ENCODE data around the gene EFHD2.
"Not testable (repeated sequence)": the region's sequence is repeated elsewhere in the genome, so short reads cannot be mapped to it uniquely, and the experiment has no call there.

EFHD2 gene

DNA sequence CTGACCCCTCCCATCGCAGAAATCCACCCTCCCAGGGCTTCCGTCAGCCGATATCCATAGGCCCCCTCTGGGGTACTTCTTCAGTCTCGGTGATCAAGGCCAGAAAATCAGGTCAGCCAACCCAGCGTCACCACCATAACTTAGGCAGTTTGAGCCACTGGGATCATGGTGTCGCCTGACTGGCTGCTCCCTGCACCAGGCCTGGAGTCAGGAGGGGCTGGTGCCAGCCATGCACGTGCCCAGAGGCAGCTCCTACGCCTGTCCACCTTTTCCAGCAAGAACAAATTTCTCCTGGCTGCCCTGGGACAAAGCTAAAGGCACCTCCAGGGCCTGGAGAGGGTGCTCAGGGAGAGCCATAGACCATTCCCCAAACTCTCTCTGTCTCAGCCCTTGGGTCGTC lies 23.8 kb downstream of the EFHD2 start:
- FAIRE-seq = no peak

DNA sequence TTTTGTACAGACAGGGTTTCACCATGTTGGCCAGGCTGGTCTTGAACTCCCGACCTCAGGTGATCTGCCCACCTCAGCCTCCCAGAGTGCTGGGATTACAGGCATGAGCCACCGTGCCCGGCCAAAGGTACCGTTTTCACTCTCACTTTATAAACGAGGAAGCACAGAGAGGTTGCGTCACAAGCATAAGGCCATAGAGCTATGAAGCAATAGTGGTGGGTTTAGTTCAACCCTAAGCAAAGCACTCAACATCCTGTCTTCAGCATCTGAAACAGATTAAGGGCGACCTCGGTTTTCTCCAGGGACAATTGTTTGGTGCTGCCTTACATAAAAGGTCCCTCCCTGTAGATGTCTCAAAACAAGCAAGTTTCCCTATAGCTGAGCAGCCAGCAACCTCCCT lies 25.1 kb downstream of the EFHD2 start:
- not testable (repeated sequence) for FAIRE-seq

DNA sequence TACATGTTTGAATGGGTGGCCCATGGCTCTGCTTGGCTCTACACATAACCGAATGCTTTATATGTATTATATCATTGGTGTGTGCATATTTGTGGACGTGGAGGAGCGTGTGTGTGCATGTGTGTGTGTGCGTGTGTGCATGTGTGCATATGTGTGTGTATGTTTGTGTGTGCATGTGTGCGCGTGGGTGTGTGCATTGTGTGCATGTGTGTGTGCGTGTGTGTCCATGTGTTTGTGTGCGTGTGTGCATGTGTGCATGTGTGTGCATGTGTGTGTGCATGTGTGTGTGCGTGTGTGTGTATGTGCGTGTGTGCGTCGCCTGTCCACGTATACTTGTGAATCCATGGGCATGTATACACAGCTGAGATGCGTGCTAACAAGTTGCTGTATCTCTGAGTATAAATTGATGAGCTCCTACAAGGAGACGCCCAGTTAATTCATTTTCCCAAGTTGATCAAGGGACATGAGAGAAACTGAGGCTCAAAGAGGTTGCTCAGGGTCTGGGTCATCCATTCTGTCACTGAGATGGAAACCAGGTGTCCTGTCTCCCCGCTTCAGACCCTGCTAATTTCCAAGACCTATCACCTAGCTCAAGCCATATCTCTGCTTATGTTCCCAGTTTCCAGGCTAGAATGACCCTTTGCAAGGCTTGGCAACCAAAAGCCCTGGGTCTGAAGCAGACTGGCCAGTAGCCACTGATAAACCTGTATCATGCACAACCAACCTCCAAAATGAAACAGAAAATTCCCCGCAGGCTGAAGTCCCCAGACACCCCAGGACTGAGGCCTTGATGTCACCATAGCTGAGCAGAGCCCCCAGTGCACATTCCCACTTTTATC lies 25.8 kb downstream of the EFHD2 start:
- FAIRE-seq = no peak

DNA sequence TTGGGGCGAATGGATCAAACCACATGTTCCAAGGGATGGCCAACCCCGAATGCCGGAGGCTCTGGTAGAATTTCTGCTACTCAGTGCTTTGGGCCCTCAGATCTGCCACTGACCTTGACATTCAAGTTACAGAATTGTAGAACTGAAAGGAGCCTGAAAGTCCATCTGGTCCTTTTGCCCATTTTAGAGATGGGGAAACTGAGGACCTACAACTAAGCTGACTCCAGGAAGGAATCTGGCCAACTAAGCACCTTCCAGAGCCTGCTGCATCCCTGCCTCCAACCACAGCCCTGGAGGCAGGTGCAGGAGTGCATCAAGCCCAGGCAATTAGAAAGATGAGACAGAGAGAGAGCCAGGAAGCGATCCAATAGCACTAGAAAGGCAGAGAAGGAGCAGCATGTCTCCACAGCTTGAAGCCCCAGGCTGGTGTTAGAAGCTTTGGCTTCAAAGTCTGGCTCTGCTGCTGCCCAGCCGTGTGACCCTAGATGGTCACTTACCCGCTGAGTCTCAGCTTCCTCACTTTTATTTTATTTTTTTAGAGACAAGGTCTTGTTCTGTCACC lies 27.3 kb downstream of the EFHD2 start:
- FAIRE-seq = no peak

DNA sequence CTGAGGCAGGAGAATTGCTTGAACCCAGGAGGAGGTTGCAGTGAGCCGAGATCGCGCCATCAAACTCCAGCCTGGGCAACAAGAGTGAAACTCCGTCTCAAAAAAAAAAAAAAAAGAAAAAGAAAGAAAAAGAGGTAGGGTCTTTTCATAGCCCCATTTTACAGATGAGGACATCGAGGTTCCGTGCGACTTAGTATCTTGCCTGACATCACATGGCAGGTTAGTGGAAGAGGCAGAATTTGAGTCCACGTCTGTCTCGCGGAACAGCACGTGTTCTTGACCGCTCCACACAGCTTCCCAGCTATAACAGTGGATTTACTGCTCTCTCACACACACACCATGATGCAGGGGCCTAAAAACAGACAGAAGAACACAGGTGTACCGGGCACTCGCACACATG lies 29.6 kb downstream of the EFHD2 start:
- FAIRE-seq = no peak

DNA sequence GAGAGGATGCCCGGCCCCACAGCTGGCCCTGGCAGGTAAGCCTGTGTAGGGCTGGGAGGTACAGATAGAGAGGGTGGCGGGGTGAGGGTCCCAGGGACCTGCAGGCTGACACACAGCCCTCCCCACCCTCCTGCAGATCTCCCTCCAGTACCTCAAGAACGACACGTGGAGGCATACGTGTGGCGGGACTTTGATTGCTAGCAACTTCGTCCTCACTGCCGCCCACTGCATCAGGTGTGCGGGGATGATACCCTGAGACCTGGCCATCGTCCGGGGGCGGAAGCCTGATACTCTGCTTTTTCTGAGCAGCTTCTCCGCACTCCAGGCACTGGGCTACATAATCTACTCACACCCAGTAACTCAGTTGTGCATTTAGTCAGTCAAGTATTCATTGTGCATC lies 30.7 kb downstream of the EFHD2 start:
- FAIRE-seq = no peak

DNA sequence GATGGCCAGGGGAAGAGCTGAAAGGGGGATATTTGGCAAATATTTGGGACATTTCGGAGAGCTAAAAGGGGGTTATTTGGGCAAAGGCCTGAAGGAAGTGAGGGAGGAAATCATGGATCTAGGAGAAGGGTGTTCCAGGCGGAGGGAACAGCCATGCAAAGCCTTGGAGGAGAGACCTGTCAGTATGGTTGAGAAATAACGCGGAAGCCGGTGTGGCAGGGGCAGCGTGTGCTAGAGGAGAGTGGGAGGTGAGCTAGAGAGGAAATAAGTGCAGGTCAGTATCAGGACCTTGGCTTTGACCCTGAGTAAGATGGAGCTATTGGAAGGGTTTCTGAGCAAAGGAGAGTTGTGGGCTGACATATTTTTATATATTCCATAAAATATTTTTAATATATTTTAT lies 31.6 kb downstream of the EFHD2 start:
- no peak for FAIRE-seq

DNA sequence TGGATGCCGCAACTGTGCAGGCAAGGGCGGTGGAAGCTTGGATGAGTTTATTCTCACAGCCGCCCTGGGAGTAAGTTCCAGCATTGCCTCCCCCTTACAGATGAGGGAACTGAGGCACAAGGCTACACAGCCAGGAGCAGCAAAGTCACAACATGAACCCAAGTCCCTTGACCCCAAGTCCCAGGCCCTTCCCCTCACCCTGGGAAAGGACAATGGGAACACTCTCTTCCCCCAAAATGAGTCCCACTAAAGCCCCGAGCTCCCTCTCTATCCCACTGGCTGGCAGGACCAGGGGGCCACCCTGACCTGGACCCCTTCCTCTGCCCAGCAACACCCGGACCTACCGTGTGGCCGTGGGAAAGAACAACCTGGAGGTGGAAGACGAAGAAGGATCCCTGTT lies 32.4 kb downstream of the EFHD2 start:
- FAIRE-seq = no peak

DNA sequence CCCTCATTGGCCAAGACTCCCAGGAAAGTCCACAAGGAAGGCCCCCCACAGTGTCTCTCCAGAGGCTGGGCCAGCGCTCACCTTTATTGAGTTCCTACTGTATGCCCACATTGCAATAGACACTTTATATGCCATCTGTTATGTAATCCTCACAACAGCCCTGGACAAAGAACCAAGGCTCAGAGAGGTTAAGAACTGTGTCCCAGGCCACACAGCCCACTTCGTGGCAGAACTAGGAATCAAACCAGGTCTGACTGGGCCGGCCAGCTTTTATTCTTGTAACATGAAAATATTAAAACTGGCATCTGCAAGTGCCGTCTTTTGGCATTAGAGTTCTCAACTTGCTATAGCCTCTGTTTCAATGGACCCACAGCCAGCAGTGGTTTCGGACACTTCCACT lies 33.1 kb downstream of the EFHD2 start:
- FAIRE-seq = no peak

DNA sequence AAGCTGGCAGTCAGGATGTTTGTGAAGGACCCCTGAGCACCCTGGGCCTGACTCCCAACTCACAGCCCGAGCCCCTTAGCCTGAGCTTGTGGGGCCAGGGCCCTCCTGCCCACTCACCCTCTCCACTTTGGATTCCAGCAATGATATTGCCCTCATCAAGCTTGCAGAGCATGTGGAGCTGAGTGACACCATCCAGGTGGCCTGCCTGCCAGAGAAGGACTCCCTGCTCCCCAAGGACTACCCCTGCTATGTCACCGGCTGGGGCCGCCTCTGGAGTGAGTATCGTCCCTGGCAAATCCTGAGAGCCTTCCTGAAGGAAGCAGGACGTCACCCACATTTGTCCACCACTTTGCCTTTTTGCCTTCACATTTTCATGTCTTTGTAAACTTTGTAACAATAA lies 33.6 kb downstream of the EFHD2 start:
- no peak for FAIRE-seq

DNA sequence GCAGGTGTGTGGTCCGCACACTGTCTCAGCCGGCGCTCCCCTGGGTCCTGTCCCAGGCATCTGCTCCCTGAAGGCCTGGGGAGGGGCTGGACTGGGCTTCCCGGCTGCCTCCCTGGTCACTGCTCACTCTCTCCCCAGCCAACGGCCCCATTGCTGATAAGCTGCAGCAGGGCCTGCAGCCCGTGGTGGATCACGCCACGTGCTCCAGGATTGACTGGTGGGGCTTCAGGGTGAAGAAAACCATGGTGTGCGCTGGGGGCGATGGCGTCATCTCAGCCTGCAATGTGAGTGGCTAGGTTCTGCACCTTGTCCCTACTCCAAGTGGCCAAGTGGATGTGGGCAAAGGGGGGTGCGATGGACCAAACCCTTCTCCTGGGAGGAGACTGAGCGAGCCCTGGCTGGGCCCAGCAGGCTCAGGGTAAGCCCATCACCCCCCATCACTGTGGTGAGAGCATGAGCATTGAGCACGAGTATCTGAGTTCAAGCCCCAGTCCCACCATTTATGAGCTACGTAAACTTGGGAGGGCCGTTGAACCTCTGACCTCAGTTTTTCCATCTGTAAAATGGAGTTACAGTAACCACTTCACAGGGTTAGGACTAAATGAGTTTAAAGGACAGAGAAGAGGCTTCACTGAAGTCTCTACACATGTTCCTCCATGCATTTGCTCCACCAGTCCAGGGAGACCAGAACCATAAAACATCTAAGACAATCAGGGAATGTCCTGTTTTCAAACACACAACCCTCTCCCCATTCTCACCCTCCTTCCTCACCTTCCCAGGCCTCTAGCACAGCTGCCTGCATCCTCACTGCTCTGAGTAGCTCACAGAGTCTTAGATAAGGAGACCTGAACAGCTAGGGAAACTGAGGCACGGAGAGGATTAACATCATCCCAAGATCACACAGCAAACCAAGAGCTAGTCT lies 35.0 kb downstream of the EFHD2 start:
- no peak for FAIRE-seq

DNA sequence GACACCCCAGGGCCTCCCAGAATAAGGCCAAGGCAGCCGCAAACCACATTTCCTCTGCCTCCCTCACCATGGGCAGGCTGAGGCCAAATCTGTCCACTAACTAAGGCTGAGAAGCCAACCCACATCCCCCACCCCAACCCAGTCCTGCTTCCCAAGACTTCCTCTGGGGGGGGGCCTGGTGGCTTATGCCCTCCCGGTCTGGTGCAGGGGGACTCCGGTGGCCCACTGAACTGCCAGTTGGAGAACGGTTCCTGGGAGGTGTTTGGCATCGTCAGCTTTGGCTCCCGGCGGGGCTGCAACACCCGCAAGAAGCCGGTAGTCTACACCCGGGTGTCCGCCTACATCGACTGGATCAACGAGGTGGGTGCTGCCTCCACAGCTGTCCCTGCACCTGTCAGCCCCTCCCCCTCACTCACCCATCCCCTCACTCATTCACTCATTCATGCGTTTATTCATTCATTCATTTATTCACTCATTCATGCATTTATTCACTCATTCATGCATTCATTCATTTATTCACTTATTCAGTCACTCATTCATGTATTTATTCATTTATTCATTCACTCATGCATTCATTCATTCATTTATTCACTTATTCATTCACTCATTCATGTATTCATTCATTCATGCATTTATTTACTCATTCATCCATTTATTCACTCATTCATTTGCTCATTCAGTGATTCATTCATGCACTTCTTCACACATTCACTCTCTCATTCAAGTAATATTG lies 35.9 kb downstream of the EFHD2 start:
- FAIRE-seq = no peak

DNA sequence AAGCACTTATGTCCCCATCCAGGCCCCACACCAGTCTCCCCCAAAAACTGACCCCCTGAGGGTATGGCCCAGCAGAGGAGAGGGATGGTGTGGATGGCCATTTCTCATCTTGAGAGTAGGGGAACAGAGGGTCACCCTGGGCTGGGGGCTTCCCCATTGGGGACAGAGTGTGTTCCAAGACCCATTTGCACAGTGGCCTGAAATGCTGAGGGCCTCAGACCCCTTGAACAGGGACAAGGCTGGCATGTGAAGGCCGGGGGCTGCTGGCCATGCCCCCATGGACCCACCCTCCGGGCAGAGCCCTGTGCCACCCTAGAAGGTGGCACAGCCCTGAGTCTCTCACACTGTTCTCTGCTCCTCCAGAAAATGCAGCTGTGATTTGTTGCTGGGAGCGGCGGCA lies 36.5 kb downstream of the EFHD2 start:
- FAIRE-seq = no peak

DNA sequence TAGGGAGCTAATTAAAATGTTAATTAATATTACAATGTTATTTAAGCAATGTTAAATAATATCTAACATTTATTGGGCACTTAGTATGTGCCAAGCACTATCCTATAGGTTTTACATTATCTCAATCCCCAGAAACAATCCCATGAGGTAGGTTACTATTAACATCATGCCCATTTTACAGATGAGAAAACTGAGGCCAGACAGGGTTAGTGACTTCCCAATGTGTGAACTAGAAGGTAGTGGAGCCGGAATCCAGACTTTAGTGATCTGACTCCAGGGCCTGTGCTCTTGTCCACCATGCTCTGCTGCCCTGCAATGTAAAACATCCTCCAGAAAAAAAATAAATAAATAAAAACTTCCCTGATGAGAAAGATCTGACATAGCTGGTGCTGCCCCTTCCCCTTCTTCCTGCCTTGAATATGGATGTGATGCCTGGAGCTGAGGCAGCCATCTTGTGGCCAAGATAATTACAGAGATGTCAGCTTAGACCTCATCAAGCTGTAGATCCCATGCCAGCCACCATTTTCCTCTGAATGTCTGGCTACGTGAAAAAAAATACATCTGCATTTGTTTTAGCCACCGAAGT lies 39.3 kb downstream of the EFHD2 start:
- no peak for FAIRE-seq

DNA sequence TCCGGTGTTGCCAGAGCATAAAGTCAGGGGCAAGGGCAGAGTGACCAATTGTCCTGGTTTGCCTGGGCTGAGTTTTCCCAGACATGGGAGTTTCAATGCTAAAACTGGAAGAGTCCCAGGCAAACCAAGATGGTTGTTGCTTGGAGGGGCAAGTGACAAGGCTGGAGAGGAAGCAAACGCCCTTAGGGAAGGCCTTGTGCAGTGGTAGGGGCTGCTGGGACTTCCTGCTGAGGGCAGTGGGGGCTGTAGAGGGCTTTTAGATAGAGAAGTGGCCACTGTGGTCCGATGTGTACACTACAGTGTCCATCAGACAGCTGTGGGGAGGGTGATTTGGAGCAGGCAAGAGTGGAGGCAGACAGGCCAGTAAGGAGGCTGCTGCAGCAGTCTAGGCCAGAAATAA lies 39.9 kb downstream of the EFHD2 start:
- no peak for FAIRE-seq

DNA sequence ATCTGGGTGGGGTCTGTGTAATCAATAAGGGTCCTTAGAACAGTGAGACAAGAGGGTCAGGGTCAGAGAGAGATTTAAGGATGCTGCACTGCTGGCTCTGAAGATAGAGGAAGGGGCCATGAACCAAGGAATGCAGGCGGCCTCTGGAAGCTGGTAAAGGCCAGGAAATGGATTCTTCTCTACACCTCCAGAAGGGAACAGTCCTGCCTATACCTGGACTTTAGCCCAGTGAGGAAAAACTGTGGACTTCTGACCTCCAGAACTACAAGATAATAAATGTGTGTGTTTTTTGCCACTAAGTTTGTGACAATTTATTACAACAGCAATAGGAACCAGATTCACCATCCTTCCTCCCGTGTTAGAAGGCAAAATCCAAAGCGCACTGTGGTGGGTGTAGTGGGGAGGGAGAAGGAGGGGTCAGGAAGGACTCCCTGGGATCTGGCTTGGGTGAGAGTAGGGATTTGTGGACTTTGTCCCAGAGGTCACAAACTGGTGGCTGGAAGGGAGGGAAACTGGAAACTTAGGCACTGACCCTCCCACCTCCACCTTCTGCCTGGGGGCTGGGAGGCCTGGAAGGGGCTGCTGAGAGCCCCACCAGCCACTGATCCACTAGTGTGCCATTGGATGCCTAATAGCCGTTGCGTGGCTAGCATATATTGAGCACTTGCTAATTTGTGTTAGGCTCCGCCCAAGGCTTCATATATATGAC lies 41.5 kb downstream of the EFHD2 start:
- no peak for FAIRE-seq

DNA sequence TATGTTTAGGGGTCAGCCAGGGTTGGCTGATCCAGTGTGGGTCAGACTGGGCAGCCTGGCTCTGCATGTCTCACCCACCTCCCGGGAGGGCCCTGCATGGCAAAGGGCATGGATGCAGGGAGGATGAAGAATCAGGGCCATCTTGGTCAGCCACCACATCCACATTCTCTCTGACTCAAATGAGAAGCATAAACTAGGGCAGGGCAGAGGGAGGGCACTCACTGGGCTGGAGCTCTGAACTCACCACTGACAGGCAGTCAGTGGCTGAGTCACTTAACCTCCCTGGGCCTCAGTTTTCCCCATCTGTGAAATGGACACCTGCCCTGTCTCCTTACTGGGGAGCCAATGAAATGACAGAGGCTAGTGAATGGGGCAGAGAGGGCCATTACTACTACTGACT lies 42.5 kb downstream of the EFHD2 start:
- no peak for FAIRE-seq

DNA sequence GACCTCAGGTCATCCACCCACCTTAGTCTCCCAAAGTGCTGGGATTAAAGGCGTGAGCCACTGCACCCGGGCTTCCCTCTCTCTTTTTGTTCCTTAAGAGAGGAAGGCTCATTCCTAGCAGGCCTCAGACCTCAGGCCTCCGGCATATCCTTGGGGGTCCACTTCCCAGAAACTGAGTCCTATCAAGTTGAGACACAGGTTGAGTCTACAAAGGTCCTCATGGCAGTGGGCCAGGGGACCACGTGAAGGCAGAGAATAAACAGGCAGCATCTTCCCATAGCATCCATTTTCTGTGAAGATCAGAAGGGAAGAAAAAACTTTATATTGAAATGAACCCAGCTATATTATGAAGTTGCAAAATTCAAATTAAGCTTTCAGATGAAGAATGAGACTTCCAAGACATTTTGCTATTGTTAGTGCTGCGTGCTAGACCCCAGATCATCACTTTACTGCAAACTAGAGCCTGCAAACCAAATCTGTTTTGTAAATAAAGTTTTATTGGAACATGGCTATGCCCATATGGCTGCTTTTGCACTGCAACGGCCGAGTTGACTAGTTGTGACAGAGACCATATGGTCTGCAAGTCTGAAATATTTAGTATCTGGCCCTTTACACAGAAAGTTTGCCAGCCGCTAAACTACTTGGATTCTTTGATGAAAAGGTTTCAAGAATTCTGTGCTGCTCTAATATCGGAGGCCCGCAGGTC lies 43.3 kb downstream of the EFHD2 start:
- FAIRE-seq = no peak

DNA sequence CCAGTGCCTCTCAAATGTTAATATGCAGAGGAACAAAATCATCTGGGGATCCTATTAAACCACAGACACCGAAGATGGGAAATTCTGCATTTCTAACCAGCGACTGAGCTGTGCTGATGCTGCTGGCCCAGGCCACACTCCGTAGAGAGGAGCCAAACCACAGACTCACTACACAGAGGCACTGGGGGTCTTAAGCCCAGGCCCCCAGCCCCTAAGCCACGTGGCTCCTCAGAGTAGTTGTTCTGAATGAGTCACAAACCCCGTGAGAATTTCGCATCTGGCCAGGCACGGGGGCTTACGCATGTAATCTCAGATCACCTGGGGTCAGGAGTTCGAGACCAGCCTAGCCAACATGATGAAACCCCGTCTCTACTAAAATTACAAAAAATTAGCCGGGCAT lies 44.0 kb downstream of the EFHD2 start:
- FAIRE-seq = no peak

DNA sequence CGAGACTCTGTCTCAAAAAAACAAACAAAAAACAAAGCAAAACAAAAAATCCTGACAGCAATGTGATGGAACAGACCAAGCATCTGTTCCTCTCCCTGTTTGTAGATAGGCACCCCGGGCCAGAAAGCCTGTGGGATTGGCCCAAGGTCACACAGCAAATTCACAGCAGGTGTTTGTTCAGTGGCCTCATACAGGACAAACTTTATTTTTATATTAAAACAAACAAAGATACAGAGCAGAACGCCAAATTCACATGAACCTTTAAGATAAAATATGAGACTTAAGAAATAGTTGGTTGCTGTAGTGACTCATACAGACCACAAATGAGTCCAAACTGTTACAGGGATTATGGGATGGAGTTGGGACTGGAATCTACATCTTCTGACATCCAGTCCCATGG lies 44.6 kb downstream of the EFHD2 start:
- no peak for FAIRE-seq

DNA sequence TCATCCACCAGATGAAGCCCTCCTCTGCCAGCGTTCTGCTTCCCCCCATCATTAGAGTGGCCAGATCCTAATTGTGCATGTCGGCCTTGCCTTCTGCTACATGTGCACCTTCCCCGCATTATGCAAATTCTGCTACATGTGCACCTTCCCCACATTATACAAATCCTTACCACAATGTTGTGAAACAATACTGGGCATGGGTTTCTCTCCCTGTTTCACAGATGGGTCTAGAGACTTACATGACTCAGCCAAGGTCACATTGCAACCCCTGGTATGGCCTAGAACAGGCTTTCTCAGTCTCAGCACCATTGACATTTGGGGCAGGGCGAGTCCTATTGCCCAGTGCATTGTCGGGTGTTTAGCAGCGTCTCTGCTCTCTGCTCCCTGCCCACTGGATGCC lies 45.8 kb downstream of the EFHD2 start:
- FAIRE-seq = no peak
